Erythroblast (primary cell): ENCODE results near the gene DPEP2.

ENCODE experiments used
- GATA1 ChIP-seq: IDR thresholded peaks from 2 replicates; pipeline ENCODE4 v1.6.1; 2011; ENCODE audit warnings: low read depth, mild to moderate bottlenecking, control low read depth, low read length, moderate library complexity
- POLR2A ChIP-seq: IDR thresholded peaks from 2 replicates; pipeline ENCODE4 v1.6.1; 2011; ENCODE audit warnings: mild to moderate bottlenecking, low read length

- TF ChIP-seq POLR2A (no peak), GATA1 (no peak)
These were observed 56.6 kb downstream of the DPEP2 start for GRCh38 chr16:67942510-67943255.
